NCI-H1417 (cell line): ENCODE data around the gene CPSF7.
A peak's percentile ranks its signal among the peaks of the same experiment; 100 is the strongest.
"Not testable (repeated sequence)": the region's sequence is repeated elsewhere in the genome, so short reads cannot be mapped to it uniquely, and the experiment has no call there.

Experiments used
- DNase-seq, 3 experiments: peaks; one replicate each; lab custom pipeline; 2025; lab: John Stamatoyannopoulos, UW

The CPSF7 gene

GRCh38 chr11:61439615-61440014 is 9.8 kb upstream of the CPSF7 start:
- DNase-seq, result no peak

GRCh38 chr11:61437496-61437895 is 7.7 kb upstream of the CPSF7 start:
- no peak for DNase-seq

- not testable (repeated sequence) for DNase-seq
These were observed 1.1 kb upstream of the CPSF7 start for GRCh38 chr11:61430839-61431238.

GRCh38 chr11:61429346-61429690 is 457 bp downstream of the CPSF7 start:
- DNase-seq, result peak; percentile 21 to 92 (median 90)

- DNase-seq, result no peak
These were observed 4.2 kb downstream of the CPSF7 start for GRCh38 chr11:61425367-61426131.

GRCh38 chr11:61422226-61422625 is 7.5 kb downstream of the CPSF7 start:
- no peak for DNase-seq

- DNase-seq, result no peak
These were observed 11.6 kb downstream of the CPSF7 start for GRCh38 chr11:61418136-61418535.

- DNase-seq, result no peak
These were observed 12.1 kb downstream of the CPSF7 start for GRCh38 chr11:61417670-61418069.

- no peak for DNase-seq
These were observed 12.8 kb downstream of the CPSF7 start for GRCh38 chr11:61416941-61417340.

- no peak for DNase-seq
These were observed 14.4 kb downstream of the CPSF7 start for GRCh38 chr11:61415381-61415780.

- DNase-seq, result no peak
These were observed 15.2 kb downstream of the CPSF7 start for GRCh38 chr11:61414547-61414946.

- no peak for DNase-seq
These were observed 16.3 kb downstream of the CPSF7 start for GRCh38 chr11:61413496-61413895.

GRCh38 chr11:61411589-61411988 is 18.2 kb downstream of the CPSF7 start:
- no peak for DNase-seq

GRCh38 chr11:61406991-61407728 is 22.6 kb downstream of the CPSF7 start:
- DNase-seq, result no peak

- DNase-seq, result no peak
These were observed 23.7 kb downstream of the CPSF7 start for GRCh38 chr11:61406067-61406466.

GRCh38 chr11:61404641-61405040 is 25.1 kb downstream of the CPSF7 start:
- DNase-seq, result no peak

- DNase-seq, result no peak
These were observed 25.7 kb downstream of the CPSF7 start for GRCh38 chr11:61404103-61404502.

- DNase-seq, result no peak
These were observed 26.1 kb downstream of the CPSF7 start for GRCh38 chr11:61403658-61404057.

- no peak for DNase-seq
These were observed 28.2 kb downstream of the CPSF7 start for GRCh38 chr11:61401573-61401972.

- DNase-seq, result no peak
These were observed 28.6 kb downstream of the CPSF7 start for GRCh38 chr11:61401173-61401572.

- DNase-seq, result peak in 2 of 3 experiments; percentile 33 to 39
These were observed 36.7 kb downstream of the CPSF7 start for GRCh38 chr11:61392981-61393595.

GRCh38 chr11:61390161-61390560 is 39.6 kb downstream of the CPSF7 start:
- DNase-seq, result no peak
